ENCODE measurements around the gene MCC. TPM values are rescaled to one million over a fixed set of nuclear protein-coding genes. Genes with fewer than 3 reads are reported as not detected.

The MCC gene
- polyA plus RNA-seq, 1 donor (not counting 4 experiments of a cell fraction or from before 2014, with no cell fraction given): 24.6 TPM

- peaks cover 68% of the 10 kb centered on the region for H3K4me1 ChIP-seq (ENCODE audit: control insufficient read depth, extremely low read depth, insufficient read depth, low read length)
- no peaks in the 10 kb centered on the region for H3K27me3 ChIP-seq (ENCODE audit: control insufficient read depth, extremely low read depth, insufficient read depth, low read length)
- peak overlapping the region in 1 of 3 experiments; percentile 29 for H3K4me3 ChIP-seq (ENCODE audit: control insufficient read depth in 2 of 3, extremely low read depth in 1 of 3, insufficient read depth in 2 of 3, low read depth in 1 of 3, low read length in 3 of 3)
- H3K9me1 ChIP-seq (ENCODE audit: control insufficient read depth, extremely low read depth, insufficient read depth, low read length): no peaks in the 10 kb centered on the region
- H2AFZ ChIP-seq (ENCODE audit: control insufficient read depth, low read length): no peak overlapping the region
- H3K9me3 ChIP-seq (ENCODE audit: control insufficient read depth, low read depth, low read length): no peaks in the 10 kb centered on the region
- no peaks in the 10 kb centered on the region for H3K36me3 ChIP-seq (ENCODE audit: control insufficient read depth in 2 of 2, extremely low read depth in 1 of 2, insufficient read depth in 2 of 2, low read length in 2 of 2)
- dilution Hi-C loops (cut with MboI; ENCODE audit: extremely low pct_ligation_motif_present, low sequenced_read_pairs): no loop called here
- TF ChIP-seq CTCF (optimal IDR thresholded peaks at IDR 0.05 in 1 of 3, IDR thresholded peaks at IDR 0.05 in 1 of 3, conservative IDR thresholded peaks at IDR 0.05 in 1 of 3; ENCODE audit: extremely low read depth in 1 of 3, insufficient read depth in 2 of 3, low read length in 3 of 3) (no peak), EZH2 (IDR thresholded peaks at IDR 0.05; ENCODE audit: low read length) (no peak)
- no peak overlapping the region for H3K9ac ChIP-seq (ENCODE audit: control insufficient read depth, extremely low read depth, insufficient read depth, low read length)
- peaks cover 60% of the 10 kb centered on the region for H3K79me2 ChIP-seq (ENCODE audit: control insufficient read depth, insufficient read depth, low read length)
- no peak for DNase-seq (ENCODE audit: low read depth, low spot score)
- H4K20me1 ChIP-seq (ENCODE audit: control insufficient read depth, extremely low read depth, insufficient read depth, low read length): no peaks in the 10 kb centered on the region
- H3K4me2 ChIP-seq (ENCODE audit: control insufficient read depth, extremely low read depth, insufficient read depth, low read depth, low read length): peak overlapping the region; percentile 43
- H3K27ac ChIP-seq (ENCODE audit: control insufficient read depth, insufficient read depth, low read length): peak overlapping the region; percentile 65
- peak; percentile 97 for FAIRE-seq
These were observed 217.2 kb downstream of the MCC start for GRCh38 chr5:113271015-113271414.

GRCh38 chr5:113270086-113270485 lies 218.2 kb downstream of the MCC start:
- Histone ChIP-seq H3K4me1 (ENCODE audit: control insufficient read depth, extremely low read depth, insufficient read depth, low read length) (peaks cover 73% of the 10 kb centered on the region), H3K4me3 (ENCODE audit: control insufficient read depth in 2 of 3, extremely low read depth in 1 of 3, insufficient read depth in 2 of 3, low read depth in 1 of 3, low read length in 3 of 3) (no peak overlapping the region), H3K9ac (ENCODE audit: control insufficient read depth, extremely low read depth, insufficient read depth, low read length) (no peak overlapping the region), H3K79me2 (ENCODE audit: control insufficient read depth, insufficient read depth, low read length) (peaks cover 60% of the 10 kb centered on the region), H3K27me3 (ENCODE audit: control insufficient read depth, extremely low read depth, insufficient read depth, low read length) (no peaks in the 10 kb centered on the region), H2AFZ (ENCODE audit: control insufficient read depth, low read length) (no peak overlapping the region), H3K4me2 (ENCODE audit: control insufficient read depth, extremely low read depth, insufficient read depth, low read depth, low read length) (peak overlapping the region; percentile 12), H3K9me3 (ENCODE audit: control insufficient read depth, low read depth, low read length) (no peaks in the 10 kb centered on the region), H3K36me3 (ENCODE audit: control insufficient read depth in 2 of 2, extremely low read depth in 1 of 2, insufficient read depth in 2 of 2, low read length in 2 of 2) (no peaks in the 10 kb centered on the region), H3K9me1 (ENCODE audit: control insufficient read depth, extremely low read depth, insufficient read depth, low read length) (no peaks in the 10 kb centered on the region), H3K27ac (ENCODE audit: control insufficient read depth, insufficient read depth, low read length) (peak overlapping the region; percentile 65), H4K20me1 (ENCODE audit: control insufficient read depth, extremely low read depth, insufficient read depth, low read length) (no peaks in the 10 kb centered on the region)
- no peak for TF ChIP-seq CTCF (optimal IDR thresholded peaks at IDR 0.05 in 1 of 3, IDR thresholded peaks at IDR 0.05 in 1 of 3, conservative IDR thresholded peaks at IDR 0.05 in 1 of 3; ENCODE audit: extremely low read depth in 1 of 3, insufficient read depth in 2 of 3, low read length in 3 of 3)
- TF ChIP-seq EZH2 (IDR thresholded peaks at IDR 0.05; ENCODE audit: low read length): no peak
- FAIRE-seq (peak; percentile 68), DNase-seq (ENCODE audit: low read depth, low spot score) (no peak)
- dilution Hi-C loops (cut with MboI; ENCODE audit: extremely low pct_ligation_motif_present, low sequenced_read_pairs): no loop called here
